ENCODE measurements around the gene IL1R2.

GRCh38 chr2:101970901-101971300 is 20.9 kb upstream of the IL1R2 start:
- no peak for TF ChIP-seq CTCF (conservative IDR thresholded peaks at IDR 0.05; ENCODE audit: low read depth in 2 of 2)
- no peak for TF ChIP-seq EZH2 (IDR thresholded peaks at IDR 0.05; ENCODE audit: low read depth, unreplicated experiment)

Measured in GM23338 (cell line).